Neural cell (in vitro differentiated cells): ENCODE results near the gene EPC2.

Source experiments
- EP300 ChIP-seq: fragments of 450-650 bp; conservative IDR thresholded peaks from 2 replicates; pipeline ENCODE4 v1.6.1; 2014; ENCODE audit warnings: antibody characterized with exemption, mild to moderate bottlenecking, moderate library complexity; ENCODE audit not compliant: poor library complexity, severe bottlenecking
- EZH2 ChIP-seq: fragments of 200-600, 300-800 bp; shearing (Covaris generic), sonication (generic); IDR thresholded peaks from 2 replicates; pipeline ENCODE4 v1.6.1; 2014; ENCODE audit warnings: antibody characterized with exemption, low read length, borderline replicate concordance, mild to moderate bottlenecking; ENCODE audit not compliant: insufficient read depth, poor library complexity, severe bottlenecking
- POLR2AphosphoS5 ChIP-seq: IDR thresholded peaks from 2 replicates; pipeline ENCODE4 v1.6.1; 2012
- RAD21 ChIP-seq: fragments of 450-650 bp; conservative IDR thresholded peaks from 2 replicates; pipeline ENCODE4 v1.6.1; 2014; ENCODE audit warnings: antibody characterized with exemption, mild to moderate bottlenecking, moderate library complexity
- SMC3 ChIP-seq: fragments of 450-650 bp; conservative IDR thresholded peaks from 2 replicates; pipeline ENCODE4 v1.6.1; 2014; ENCODE audit warnings: antibody characterized with exemption, mild to moderate bottlenecking, moderate library complexity; ENCODE audit not compliant: poor library complexity
- TAF1 ChIP-seq: IDR thresholded peaks from 2 replicates; pipeline ENCODE4 v1.6.1; 2012; ENCODE audit warnings: low read depth
- TF ChIP-seq, protein P1 (sequence below): fragments of 450-650 bp; IDR thresholded peaks from 2 replicates; pipeline ENCODE4 v1.5.1; 2014; ENCODE audit warnings: antibody characterized with exemption, mild to moderate bottlenecking, moderate library complexity; ENCODE audit not compliant: poor library complexity, severe bottlenecking
- TF ChIP-seq, protein P2 (sequence below): IDR thresholded peaks from 2 replicates; pipeline ENCODE4 v1.6.1; 2012; ENCODE audit warnings: borderline replicate concordance

GRCh38 chr2:148604927-148605326, 39.6 kb upstream of the EPC2 start:
- no peak for TF ChIP-seq EP300
- no peak for TF ChIP-seq POLR2AphosphoS5
- TF ChIP-seq, protein P1, sequence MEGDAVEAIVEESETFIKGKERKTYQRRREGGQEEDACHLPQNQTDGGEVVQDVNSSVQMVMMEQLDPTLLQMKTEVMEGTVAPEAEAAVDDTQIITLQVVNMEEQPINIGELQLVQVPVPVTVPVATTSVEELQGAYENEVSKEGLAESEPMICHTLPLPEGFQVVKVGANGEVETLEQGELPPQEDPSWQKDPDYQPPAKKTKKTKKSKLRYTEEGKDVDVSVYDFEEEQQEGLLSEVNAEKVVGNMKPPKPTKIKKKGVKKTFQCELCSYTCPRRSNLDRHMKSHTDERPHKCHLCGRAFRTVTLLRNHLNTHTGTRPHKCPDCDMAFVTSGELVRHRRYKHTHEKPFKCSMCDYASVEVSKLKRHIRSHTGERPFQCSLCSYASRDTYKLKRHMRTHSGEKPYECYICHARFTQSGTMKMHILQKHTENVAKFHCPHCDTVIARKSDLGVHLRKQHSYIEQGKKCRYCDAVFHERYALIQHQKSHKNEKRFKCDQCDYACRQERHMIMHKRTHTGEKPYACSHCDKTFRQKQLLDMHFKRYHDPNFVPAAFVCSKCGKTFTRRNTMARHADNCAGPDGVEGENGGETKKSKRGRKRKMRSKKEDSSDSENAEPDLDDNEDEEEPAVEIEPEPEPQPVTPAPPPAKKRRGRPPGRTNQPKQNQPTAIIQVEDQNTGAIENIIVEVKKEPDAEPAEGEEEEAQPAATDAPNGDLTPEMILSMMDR: no peak
- no peak for TF ChIP-seq SMC3
- TF ChIP-seq, protein P2, sequence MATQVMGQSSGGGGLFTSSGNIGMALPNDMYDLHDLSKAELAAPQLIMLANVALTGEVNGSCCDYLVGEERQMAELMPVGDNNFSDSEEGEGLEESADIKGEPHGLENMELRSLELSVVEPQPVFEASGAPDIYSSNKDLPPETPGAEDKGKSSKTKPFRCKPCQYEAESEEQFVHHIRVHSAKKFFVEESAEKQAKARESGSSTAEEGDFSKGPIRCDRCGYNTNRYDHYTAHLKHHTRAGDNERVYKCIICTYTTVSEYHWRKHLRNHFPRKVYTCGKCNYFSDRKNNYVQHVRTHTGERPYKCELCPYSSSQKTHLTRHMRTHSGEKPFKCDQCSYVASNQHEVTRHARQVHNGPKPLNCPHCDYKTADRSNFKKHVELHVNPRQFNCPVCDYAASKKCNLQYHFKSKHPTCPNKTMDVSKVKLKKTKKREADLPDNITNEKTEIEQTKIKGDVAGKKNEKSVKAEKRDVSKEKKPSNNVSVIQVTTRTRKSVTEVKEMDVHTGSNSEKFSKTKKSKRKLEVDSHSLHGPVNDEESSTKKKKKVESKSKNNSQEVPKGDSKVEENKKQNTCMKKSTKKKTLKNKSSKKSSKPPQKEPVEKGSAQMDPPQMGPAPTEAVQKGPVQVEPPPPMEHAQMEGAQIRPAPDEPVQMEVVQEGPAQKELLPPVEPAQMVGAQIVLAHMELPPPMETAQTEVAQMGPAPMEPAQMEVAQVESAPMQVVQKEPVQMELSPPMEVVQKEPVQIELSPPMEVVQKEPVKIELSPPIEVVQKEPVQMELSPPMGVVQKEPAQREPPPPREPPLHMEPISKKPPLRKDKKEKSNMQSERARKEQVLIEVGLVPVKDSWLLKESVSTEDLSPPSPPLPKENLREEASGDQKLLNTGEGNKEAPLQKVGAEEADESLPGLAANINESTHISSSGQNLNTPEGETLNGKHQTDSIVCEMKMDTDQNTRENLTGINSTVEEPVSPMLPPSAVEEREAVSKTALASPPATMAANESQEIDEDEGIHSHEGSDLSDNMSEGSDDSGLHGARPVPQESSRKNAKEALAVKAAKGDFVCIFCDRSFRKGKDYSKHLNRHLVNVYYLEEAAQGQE: no peak
- TF ChIP-seq EZH2: no peak
- TF ChIP-seq TAF1: no peak
- TF ChIP-seq RAD21: no peak
